HG02571 (cell line): Measurements from ENCODE around the gene DNAJC22.

Experiments
- ATAC-seq: cut with Tn5 transposase; IDR thresholded peaks from one replicate; pipeline ENCODE4 v1.9.1; 2021; ENCODE audit warnings: mild to moderate bottlenecking, moderate library complexity; ENCODE audit not compliant: unreplicated experiment

The DNAJC22 gene

GRCh38 chr12:49342914-49343731 lies 3.6 kb upstream of the DNAJC22 start:
- no peak for ATAC-seq

GRCh38 chr12:49344486-49345050 lies 2.1 kb upstream of the DNAJC22 start:
- no peak for ATAC-seq

- no peak for ATAC-seq
These were observed 1.4 kb upstream of the DNAJC22 start for GRCh38 chr12:49345051-49345824.

GRCh38 chr12:49345825-49346658 lies 646 bp upstream of the DNAJC22 start:
- no peak for ATAC-seq

- no peak for ATAC-seq
These were observed 864 bp downstream of the DNAJC22 start for GRCh38 chr12:49347311-49348193.

GRCh38 chr12:49348781-49349180 lies 2.1 kb downstream of the DNAJC22 start:
- ATAC-seq, result no peak

- no peak for ATAC-seq
These were observed 2.6 kb downstream of the DNAJC22 start for GRCh38 chr12:49349266-49349665.

- ATAC-seq, result no peak
These were observed 5.7 kb downstream of the DNAJC22 start for GRCh38 chr12:49352351-49352750.

- no peak for ATAC-seq
These were observed 9.2 kb downstream of the DNAJC22 start for GRCh38 chr12:49355913-49356312.

GRCh38 chr12:49357103-49357678 lies 10.5 kb downstream of the DNAJC22 start:
- no peak for ATAC-seq

GRCh38 chr12:49358483-49359141 lies 11.9 kb downstream of the DNAJC22 start:
- ATAC-seq, result peak; percentile 50

GRCh38 chr12:49359671-49360070 lies 13.0 kb downstream of the DNAJC22 start:
- ATAC-seq, result no peak

- ATAC-seq, result no peak
These were observed 15.4 kb downstream of the DNAJC22 start for GRCh38 chr12:49362077-49362476.

GRCh38 chr12:49364989-49365388 lies 18.3 kb downstream of the DNAJC22 start:
- no peak for ATAC-seq

- no peak for ATAC-seq
These were observed 18.9 kb downstream of the DNAJC22 start for GRCh38 chr12:49365542-49365941.

GRCh38 chr12:49366096-49366651 lies 19.5 kb downstream of the DNAJC22 start:
- peak; percentile 11 for ATAC-seq

- peak; percentile 59 for ATAC-seq
These were observed 20.1 kb downstream of the DNAJC22 start for GRCh38 chr12:49366652-49367380.
